ENCODE data around the gene U2AF2. TPM values are rescaled to one million over a fixed set of nuclear protein-coding genes. Genes with fewer than 3 reads are reported as not detected.

Gene U2AF2
- total RNA-seq, 2 experiments from 2014 or later: 239 to 281 TPM

GRCh38 chr19:55656552-55656951 is 1.7 kb downstream of the U2AF2 start:
- ChIA-PET POLR2A (no interaction called here), CTCF (interaction anchor here (1.0 to 1.5 kb wide), 5 partner anchors 9 to 26 kb away, joined by 3 to 5 read pairs (median 3); no protein-coding TSS in a partner anchor)
- peak overlapping the region; percentile 99 for H3K27ac Mint-ChIP-seq
- peaks cover 37% of the 10 kb centered on the region for H3K4me1 Mint-ChIP-seq
- DNase-seq: no peak
- no peaks in the 10 kb centered on the region for H3K27me3 Mint-ChIP-seq
- H3K4me3 Mint-ChIP-seq: peak overlapping the region; percentile 88
- peaks cover 26% of the 10 kb centered on the region for H3K36me3 Mint-ChIP-seq (ENCODE audit: low read depth)
- no peaks in the 10 kb centered on the region for H3K9me3 Mint-ChIP-seq

- Mint-ChIP-seq H3K27me3 (no peaks in the 10 kb centered on the region), H3K4me3 (peak overlapping the region; percentile 88), H3K36me3 (ENCODE audit: low read depth) (peaks cover 31% of the 10 kb centered on the region), H3K27ac (peak overlapping the region; percentile 71), H3K4me1 (peaks cover 38% of the 10 kb centered on the region), H3K9me3 (no peaks in the 10 kb centered on the region)
- ChIA-PET POLR2A (no interaction called here), CTCF (interaction anchor here (1.0 to 1.5 kb wide), 6 partner anchors 9 to 26 kb away, joined by 3 to 5 read pairs (median 3); no protein-coding TSS in a partner anchor)
- DNase-seq: no peak
These were observed 2.3 kb downstream of the U2AF2 start for GRCh38 chr19:55656988-55657747.

DNA sequence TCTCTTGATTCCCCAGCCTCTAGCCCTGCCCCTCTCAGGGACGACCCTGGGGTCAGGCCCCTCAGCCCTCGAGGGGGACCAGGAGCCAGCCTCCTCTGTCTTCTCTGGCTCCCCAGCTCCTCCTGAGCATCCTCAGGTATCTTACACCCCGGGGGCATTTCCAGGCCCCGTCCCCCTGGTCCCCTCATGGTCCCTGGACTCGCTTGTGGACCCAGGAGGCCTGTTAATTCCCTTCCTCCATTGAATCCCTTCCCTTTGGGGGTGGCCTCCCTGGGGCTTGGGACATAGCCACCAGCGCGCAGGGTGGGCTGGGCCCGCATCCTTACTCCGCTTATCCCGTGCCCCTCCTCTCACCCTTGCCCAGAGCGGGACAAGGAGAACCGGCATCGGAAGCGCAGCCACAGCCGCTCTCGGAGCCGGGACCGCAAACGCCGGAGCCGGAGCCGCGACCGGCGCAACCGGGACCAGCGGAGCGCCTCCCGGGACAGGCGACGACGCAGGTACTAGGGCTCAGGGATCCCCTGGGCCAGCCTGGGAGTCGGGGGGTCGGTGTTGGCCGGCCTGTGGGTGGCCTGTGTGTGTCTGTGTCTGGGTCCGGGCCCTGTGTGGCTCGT is 4.1 kb downstream of the U2AF2 start:
- CTCF ChIA-PET: no interaction called here
- peaks cover 42% of the 10 kb centered on the region for H3K4me1 Mint-ChIP-seq
- no peaks in the 10 kb centered on the region for H3K27me3 Mint-ChIP-seq
- no peak overlapping the region for H3K27ac Mint-ChIP-seq
- no peak overlapping the region for H3K4me3 Mint-ChIP-seq
- no peaks in the 10 kb centered on the region for H3K9me3 Mint-ChIP-seq
- peaks cover 42% of the 10 kb centered on the region for H3K36me3 Mint-ChIP-seq (ENCODE audit: low read depth)
- DNase-seq: no peak
- POLR2A ChIA-PET: no interaction called here

- no peak for DNase-seq
- Mint-ChIP-seq H3K9me3 (no peaks in the 10 kb centered on the region), H3K27me3 (no peaks in the 10 kb centered on the region), H3K36me3 (ENCODE audit: low read depth) (peaks cover 50% of the 10 kb centered on the region), H3K27ac (no peak overlapping the region), H3K4me3 (no peak overlapping the region), H3K4me1 (peaks cover 42% of the 10 kb centered on the region)
- ChIA-PET CTCF (no interaction called here), POLR2A (no interaction called here)
These were observed 5.0 kb downstream of the U2AF2 start for GRCh38 chr19:55659822-55660221.

DNA sequence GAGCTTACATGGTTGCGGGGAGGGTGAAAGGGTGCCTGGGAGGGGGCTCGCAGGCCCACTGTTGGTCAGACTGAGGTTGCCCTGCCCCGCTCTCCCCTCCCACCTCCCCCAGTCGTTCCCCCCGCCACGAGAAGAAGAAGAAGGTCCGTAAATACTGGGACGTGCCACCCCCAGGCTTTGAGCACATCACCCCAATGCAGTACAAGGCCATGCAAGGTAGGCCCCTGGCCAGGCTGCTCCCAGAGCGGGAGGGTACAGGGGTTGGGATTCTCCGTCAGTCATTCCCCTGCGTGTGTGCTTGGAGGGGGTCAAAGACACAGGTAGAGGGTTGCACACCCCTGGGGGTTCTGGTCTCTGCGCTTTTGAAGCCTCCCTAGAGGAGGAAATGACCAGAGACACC is 5.6 kb downstream of the U2AF2 start:
- H3K36me3 Mint-ChIP-seq (ENCODE audit: low read depth): peaks cover 51% of the 10 kb centered on the region

GRCh38 chr19:55660991-55661390 is 6.2 kb downstream of the U2AF2 start:
- H3K4me1 Mint-ChIP-seq: peaks cover 38% of the 10 kb centered on the region
- H3K9me3 Mint-ChIP-seq: no peaks in the 10 kb centered on the region
- CTCF ChIA-PET: no interaction called here
- H3K27ac Mint-ChIP-seq: no peak overlapping the region
- DNase-seq: no peak
- H3K4me3 Mint-ChIP-seq: no peak overlapping the region
- H3K27me3 Mint-ChIP-seq: no peaks in the 10 kb centered on the region
- POLR2A ChIA-PET: no interaction called here
- H3K36me3 Mint-ChIP-seq (ENCODE audit: low read depth): peaks cover 49% of the 10 kb centered on the region

More for the DNA sequence above, 5.6 kb downstream of the U2AF2 start:
- ChIA-PET POLR2A (no interaction called here), CTCF (no interaction called here)
- Mint-ChIP-seq H3K9me3 (no peaks in the 10 kb centered on the region), H3K27ac (no peak overlapping the region), H3K4me3 (no peak overlapping the region), H3K27me3 (no peaks in the 10 kb centered on the region), H3K4me1 (peaks cover 42% of the 10 kb centered on the region)
- DNase-seq: no peak

- POLR2A ChIA-PET: no interaction called here
- Mint-ChIP-seq H3K9me3 (no peaks in the 10 kb centered on the region), H3K4me3 (no peak overlapping the region), H3K4me1 (peaks cover 30% of the 10 kb centered on the region), H3K27me3 (no peaks in the 10 kb centered on the region), H3K27ac (peak overlapping the region; percentile 47), H3K36me3 (ENCODE audit: low read depth) (peaks cover 48% of the 10 kb centered on the region)
- CTCF ChIA-PET: no interaction called here
- no peak for DNase-seq
These were observed 7.0 kb downstream of the U2AF2 start for GRCh38 chr19:55661826-55662225.

- Mint-ChIP-seq H3K36me3 (ENCODE audit: low read depth) (peaks cover 53% of the 10 kb centered on the region), H3K27me3 (no peaks in the 10 kb centered on the region), H3K9me3 (no peaks in the 10 kb centered on the region), H3K4me3 (no peak overlapping the region), H3K27ac (no peak overlapping the region), H3K4me1 (peaks cover 15% of the 10 kb centered on the region)
- no peak for DNase-seq
- ChIA-PET CTCF (interaction anchor here (0.5 to 1.8 kb wide), 5 partner anchors 9 to 1716 kb away, joined by 3 to 5 read pairs (median 4); partner anchors contain the start of gene U2AF2), POLR2A (no interaction called here)
These were observed 9.2 kb downstream of the U2AF2 start for GRCh38 chr19:55663846-55664536.

GRCh38 chr19:55666343-55667005 is 11.6 kb downstream of the U2AF2 start:
- Mint-ChIP-seq H3K4me1 (peaks cover 14% of the 10 kb centered on the region), H3K36me3 (ENCODE audit: low read depth) (peaks cover 62% of the 10 kb centered on the region), H3K27me3 (no peaks in the 10 kb centered on the region), H3K27ac (no peak overlapping the region), H3K4me3 (no peak overlapping the region), H3K9me3 (no peaks in the 10 kb centered on the region)
- DNase-seq: no peak
- CTCF ChIA-PET: interaction anchor here (0.9 to 2.5 kb wide), 4 partner anchors 9 to 27 kb away, joined by 4 to 11 read pairs (median 6); partner anchors contain the start of gene U2AF2
- POLR2A ChIA-PET: no interaction called here

DNA sequence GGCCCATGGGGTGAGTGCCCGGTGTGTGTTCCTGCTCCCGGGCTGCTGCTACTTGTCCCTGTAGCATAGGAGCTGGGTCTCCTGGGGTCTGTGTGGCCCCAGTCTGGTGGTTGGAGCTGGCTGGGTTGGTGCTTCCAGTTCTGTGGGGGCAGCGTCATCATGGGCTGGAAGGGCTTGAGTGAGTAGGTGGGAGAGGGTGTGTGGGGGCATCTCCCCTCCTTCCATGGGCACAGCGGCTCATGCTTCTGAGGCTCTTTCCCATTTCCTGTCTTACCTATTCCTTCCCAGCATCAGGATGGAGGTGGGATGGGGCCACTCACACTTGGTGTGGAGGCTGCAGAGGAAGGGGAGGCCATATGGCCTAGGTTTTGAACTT is 12.2 kb downstream of the U2AF2 start:
- ChIA-PET POLR2A (no interaction called here), CTCF (interaction anchor here (2.5 kb wide), 1 partner anchor 13 kb away, joined by 11 read pairs; the partner anchor contains the start of gene U2AF2)
- H3K36me3 Mint-ChIP-seq (ENCODE audit: low read depth): peaks cover 57% of the 10 kb centered on the region

GRCh38 chr19:55667511-55667910 is 12.7 kb downstream of the U2AF2 start:
- ChIA-PET CTCF (interaction anchor here (2.5 kb wide), 1 partner anchor 13 kb away, joined by 11 read pairs; the partner anchor contains the start of gene U2AF2), POLR2A (no interaction called here)
- H3K27ac Mint-ChIP-seq: no peak overlapping the region
- H3K9me3 Mint-ChIP-seq: no peaks in the 10 kb centered on the region
- H3K4me3 Mint-ChIP-seq: no peak overlapping the region
- peaks cover 12% of the 10 kb centered on the region for H3K4me1 Mint-ChIP-seq
- H3K27me3 Mint-ChIP-seq: no peaks in the 10 kb centered on the region
- peaks cover 58% of the 10 kb centered on the region for H3K36me3 Mint-ChIP-seq (ENCODE audit: low read depth)
- no peak for DNase-seq

More for the DNA sequence above, 12.2 kb downstream of the U2AF2 start:
- DNase-seq: no peak
- Mint-ChIP-seq H3K4me1 (peaks cover 10% of the 10 kb centered on the region), H3K4me3 (no peak overlapping the region), H3K27me3 (no peaks in the 10 kb centered on the region), H3K9me3 (no peaks in the 10 kb centered on the region), H3K27ac (no peak overlapping the region)

DNA sequence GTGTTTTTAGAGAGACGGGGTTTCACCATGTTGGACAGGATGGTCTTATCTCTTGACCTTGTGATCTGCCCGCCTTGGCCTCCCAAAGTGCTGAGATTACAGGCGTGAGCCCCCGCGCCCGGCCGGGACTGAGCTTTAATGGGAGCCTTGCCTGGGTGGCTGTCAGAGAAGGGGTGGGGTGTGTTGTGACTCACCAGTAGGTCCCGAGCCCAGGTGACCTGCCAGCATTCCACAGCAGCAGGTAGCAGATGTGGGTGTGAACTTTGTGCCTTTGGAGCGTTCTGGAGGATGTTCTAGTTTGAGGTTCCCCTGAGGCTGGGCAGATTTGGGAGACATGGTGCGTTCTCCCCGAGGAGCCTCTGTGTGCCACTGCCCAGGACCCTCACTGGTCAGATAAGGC is 13.1 kb downstream of the U2AF2 start:
- DNase-seq: no peak
- ChIA-PET CTCF (interaction anchor here (0.7 to 2.5 kb wide), 2 partner anchors 13 to 143 kb away, joined by 3 to 11 read pairs; partner anchors contain the start of gene U2AF2), POLR2A (no interaction called here)
- no peaks in the 10 kb centered on the region for H3K9me3 Mint-ChIP-seq
- H3K27me3 Mint-ChIP-seq: no peaks in the 10 kb centered on the region
- peak overlapping the region; percentile 25 for H3K27ac Mint-ChIP-seq
- H3K4me1 Mint-ChIP-seq: peaks cover 8% of the 10 kb centered on the region
- peaks cover 54% of the 10 kb centered on the region for H3K36me3 Mint-ChIP-seq (ENCODE audit: low read depth)
- no peak overlapping the region for H3K4me3 Mint-ChIP-seq

Measured in activated CD4-positive, alpha-beta T cell treated with anti-CD3 and anti-CD28 coated beads, Interleukin-2, amount 10 ng/mL, durations not matched to agents 7 days and 5 days (primary cell).